SK-N-SH (cell line): Measurements from ENCODE around the gene D2HGDH. TPM values are rescaled to one million over a fixed set of nuclear protein-coding genes. Genes with fewer than 3 reads are reported as not detected.

Source experiments
- CTCF ChIA-PET: fragments of 300-600, 350-600 bp; formaldehyde crosslinking; extraction: SDS; loops from one replicate; lab custom pipeline; 2021; lab: Yijun Ruan, JAX
- POLR2A ChIA-PET: fragments of 350-600 bp; sonication (Branson Sonifier 250); formaldehyde crosslinking; extraction: SDS; loops from one replicate; lab custom pipeline; 2020; ENCODE audit warnings: antibody characterized with exemption, inconsistent platforms; lab: Yijun Ruan, JAX
- DNase-seq: peaks from one replicate; pipeline ENCODE4 v3.0.0; 2012
- H2AFZ ChIP-seq: fragments of 200-600 bp; sonication (generic); 2 replicates; pipeline ENCODE4 v1.8.1; 2016; ENCODE audit warnings: antibody characterized with exemption, mild to moderate bottlenecking, low read depth
- H3F3A ChIP-seq: fragments of 200-600 bp; sonication (generic); replicated peaks from 2 replicates; pipeline ENCODE3; 2016; ENCODE audit warnings: antibody characterized with exemption, mild to moderate bottlenecking; ENCODE audit not compliant: insufficient read depth
- H3K27ac ChIP-seq, 2 experiments: fragments of 200-500 bp in 1 of 2; fragments of 200-600 bp in 1 of 2; sonication (Bioruptor generic) in 1 of 2; sonication (generic), shearing (Covaris generic) in 1 of 2; 2 replicates each; pipeline versions ENCODE4 v1.5.1 to v1.6.1; 2014 to 2016; ENCODE audit warnings: low read depth in 2 of 2, inconsistent platforms in 1 of 2, low read length in 1 of 2, mild to moderate bottlenecking in 1 of 2, mixed read lengths in 1 of 2
- H3K27me3 ChIP-seq: fragments of 200-600 bp; sonication (generic), shearing (Covaris generic); 2 replicates; pipeline ENCODE4 v1.6.1; 2016; ENCODE audit warnings: mixed run types; ENCODE audit not compliant: insufficient read depth
- H3K36me3 ChIP-seq, 2 experiments: fragments of 200-500 bp in 1 of 2; fragments of 200-600 bp in 1 of 2; sonication (Bioruptor generic) in 1 of 2; sonication (generic) in 1 of 2; replicated peaks in 1 of 2; 2 replicates each; pipeline versions ENCODE3 to v1.5.1; 2014 to 2016; ENCODE audit warnings: low read length in 1 of 2, mild to moderate bottlenecking in 1 of 2; ENCODE audit not compliant: insufficient read depth in 2 of 2, control insufficient read depth in 1 of 2
- H3K4me1 ChIP-seq, 2 experiments: fragments of 200-500 bp in 1 of 2; fragments of 200-600 bp in 1 of 2; sonication (Bioruptor generic) in 1 of 2; sonication (generic), shearing (Covaris generic) in 1 of 2; 2 replicates each; pipeline versions ENCODE4 v1.5.1 to v1.6.1; 2014 to 2016; ENCODE audit warnings: low read depth in 1 of 2, low read length in 1 of 2, mixed run types in 1 of 2; ENCODE audit not compliant: insufficient read depth in 2 of 2, control insufficient read depth in 1 of 2
- H3K4me2 ChIP-seq: fragments of 200-600 bp; sonication (generic), shearing (Covaris generic); 2 replicates; pipeline ENCODE4 v1.6.1; 2017; ENCODE audit warnings: mixed run types
- H3K4me3 ChIP-seq, 2 experiments: fragments of 200-500 bp in 1 of 2; fragments of 200-600 bp in 1 of 2; sonication (Bioruptor generic) in 1 of 2; sonication (generic), shearing (Covaris generic) in 1 of 2; 2 replicates each; pipeline versions ENCODE4 v1.5.1 to v1.8.1; 2014 to 2016; ENCODE audit warnings: low read depth in 2 of 2, inconsistent platforms in 1 of 2, low read length in 1 of 2, mild to moderate bottlenecking in 1 of 2, mixed read lengths in 1 of 2, moderate library complexity in 1 of 2
- H3K79me2 ChIP-seq: fragments of 200-600 bp; sonication (generic); 2 replicates; pipeline ENCODE4 v1.8.1; 2017; ENCODE audit warnings: mild to moderate bottlenecking; ENCODE audit not compliant: insufficient read depth
- H3K9ac ChIP-seq: fragments of 200-600 bp; sonication (generic); 2 replicates; pipeline ENCODE4 v1.6.1; 2017; ENCODE audit warnings: mixed run types
- H3K9me2 ChIP-seq: fragments of 200-600 bp; sonication (generic); 2 replicates; pipeline ENCODE4 v1.6.1; 2017; ENCODE audit warnings: mixed run types
- H3K9me3 ChIP-seq: fragments of 200-600 bp; sonication (generic); 2 replicates; pipeline ENCODE4 v1.6.1; 2017; ENCODE audit warnings: mixed run types, mild to moderate bottlenecking, moderate library complexity
- H4K20me1 ChIP-seq: fragments of 200-600 bp; sonication (generic); 2 replicates; pipeline ENCODE4 v1.6.1; 2017; ENCODE audit warnings: mild to moderate bottlenecking, mixed run types; ENCODE audit not compliant: insufficient read depth
- CTCF ChIP-seq: fragments of 200-600 bp; sonication (generic); IDR thresholded peaks from 2 replicates; pipeline ENCODE4 v1.6.1; 2017; ENCODE audit warnings: antibody characterized with exemption, mild to moderate bottlenecking, moderate library complexity
- FOSL2 ChIP-seq: IDR thresholded peaks from 2 replicates; pipeline ENCODE4 v1.4.0; 2012; ENCODE audit warnings: low read depth, mild to moderate bottlenecking, moderate library complexity, borderline replicate concordance
- FOXM1 ChIP-seq: IDR thresholded peaks from 2 replicates; pipeline ENCODE4 v1.4.0; 2012; ENCODE audit warnings: low read depth, mild to moderate bottlenecking
- MEF2A ChIP-seq: IDR thresholded peaks from 2 replicates; pipeline ENCODE4 v1.4.0; 2012; ENCODE audit warnings: low read depth, borderline replicate concordance
- NFIC ChIP-seq: IDR thresholded peaks from 2 replicates; pipeline ENCODE4 v1.4.0; 2012; ENCODE audit warnings: borderline replicate concordance
- POLR2AphosphoS5 ChIP-seq: IDR thresholded peaks from 2 replicates; pipeline ENCODE4 v1.6.1; 2012; ENCODE audit warnings: low read depth, low read length
- RAD21 ChIP-seq: IDR thresholded peaks from 2 replicates; pipeline ENCODE4 v1.6.1; 2012; ENCODE audit warnings: mild to moderate bottlenecking, low read length
- RCOR1 ChIP-seq: fragments of 150-350 bp; IDR thresholded peaks from 2 replicates; pipeline ENCODE4 v1.6.1; 2017; ENCODE audit warnings: antibody characterized with exemption, low read length
- REST ChIP-seq: IDR thresholded peaks from 2 replicates; pipeline ENCODE4 v1.6.1; 2012; ENCODE audit warnings: mild to moderate bottlenecking, low read depth, low read length, moderate library complexity
- RFX5 ChIP-seq: IDR thresholded peaks from 2 replicates; pipeline ENCODE4 v1.6.1; 2012; ENCODE audit warnings: mild to moderate bottlenecking, improper control_type of control experiment, low read length
- RXRA ChIP-seq: IDR thresholded peaks from 2 replicates; pipeline ENCODE4 v1.4.0; 2012; ENCODE audit warnings: low read depth, mild to moderate bottlenecking, borderline replicate concordance
- SIN3A ChIP-seq: IDR thresholded peaks from 2 replicates; pipeline ENCODE4 v1.6.1; 2012; ENCODE audit warnings: low read depth, mild to moderate bottlenecking, low read length, moderate library complexity, borderline replicate concordance
- SMC3 ChIP-seq: IDR thresholded peaks from 2 replicates; pipeline ENCODE4 v1.6.1; 2012; ENCODE audit warnings: low read depth, low read length, improper control_type of control experiment
- TEAD4 ChIP-seq: IDR thresholded peaks from 2 replicates; pipeline ENCODE4 v1.4.0; 2012; ENCODE audit warnings: mild to moderate bottlenecking, borderline replicate concordance; ENCODE audit not compliant: insufficient read depth
- WGBS: methylation state at CpG from one replicate; pipeline ENCODE4 v1.1.6; 2017; ENCODE audit warnings: low lambda C conversion rate; 5-methylcytosine and 5-hydroxymethylcytosine counted together
- polyA plus RNA-seq, 3 experiments: library from polyadenylated mRNA; depleted of rRNA; stranded (reverse); fragments of >200 nt; gene quantifications; 2 replicates each; pipeline ENCODE4 v1.2.3, GENCODE V29; 2012
- TF ChIP-seq, protein P1 (sequence below): IDR thresholded peaks from 2 replicates; pipeline ENCODE4; 2012

Gene D2HGDH
- polyA plus RNA-seq, 1 of the 3 experiments (the other 2 are of a cell fraction): 36.3 TPM

GRCh38 chr2:241796209-241796608 lies 61.8 kb downstream of the D2HGDH start:
- POLR2A ChIA-PET: interaction anchor here (0.5 kb wide), 1 partner anchor 16 kb away, joined by 3 read pairs; no protein-coding TSS in a partner anchor
- no peaks in the 10 kb centered on the region for H3K27me3 ChIP-seq
- H3K4me3 ChIP-seq: no peak overlapping the region
- no peak overlapping the region for H3K4me2 ChIP-seq
- WGBS: 90% methylated on average over 10 of the region's 13 CpGs
- H3K36me3 ChIP-seq: no peaks in the 10 kb centered on the region
- peaks cover 0 to 12% of the 10 kb centered on the region in 2 experiments; a peak in 1 of 4 replicates for H3K4me1 ChIP-seq
- TF ChIP-seq REST (no peak), SMC3 (no peak), FOXM1 (no peak), RFX5 (no peak), TEAD4 (no peak), RXRA (no peak), RCOR1 (no peak)
- H3K9ac ChIP-seq: no peak overlapping the region
- H3K79me2 ChIP-seq: no peaks in the 10 kb centered on the region
- no peaks in the 10 kb centered on the region for H3K9me3 ChIP-seq
- DNase-seq: no peak
- no peaks in the 10 kb centered on the region for H4K20me1 ChIP-seq
- CTCF ChIA-PET: interaction anchor here (1.1 to 1.3 kb wide), 2 partner anchors 12 to 24 kb away, joined by 3 to 4 read pairs; partner anchors contain the start of gene NEU4
- H3F3A ChIP-seq: no peaks in the 10 kb centered on the region
- H3K9me2 ChIP-seq: no peaks in the 10 kb centered on the region
- H3K27ac ChIP-seq: no peak overlapping the region
- no peak overlapping the region for H2AFZ ChIP-seq

GRCh38 chr2:241796610-241797138 lies 62.2 kb downstream of the D2HGDH start:
- H3K36me3 ChIP-seq: no peaks in the 10 kb centered on the region
- CTCF ChIA-PET: interaction anchor here (1.1 kb wide), 1 partner anchor 24 kb away, joined by 4 read pairs; no protein-coding TSS in a partner anchor
- DNase-seq: peak; percentile 22
- POLR2A ChIA-PET: interaction anchor here (0.5 kb wide), 1 partner anchor 17 kb away, joined by 3 read pairs; no protein-coding TSS in a partner anchor
- H3K9ac ChIP-seq: no peak overlapping the region
- no peak overlapping the region for H3K4me2 ChIP-seq
- no peaks in the 10 kb centered on the region for H3K79me2 ChIP-seq
- no peaks in the 10 kb centered on the region for H3K9me3 ChIP-seq
- peaks cover 0 to 12% of the 10 kb centered on the region in 2 experiments; a peak in 1 of 4 replicates for H3K4me1 ChIP-seq
- no peak overlapping the region for H3K27ac ChIP-seq
- WGBS: 74% methylated on average over 9 of the region's 13 CpGs
- H2AFZ ChIP-seq: no peak overlapping the region
- H3K4me3 ChIP-seq: no peak overlapping the region
- no peaks in the 10 kb centered on the region for H3K9me2 ChIP-seq
- no peaks in the 10 kb centered on the region for H4K20me1 ChIP-seq
- no peaks in the 10 kb centered on the region for H3K27me3 ChIP-seq
- no peaks in the 10 kb centered on the region for H3F3A ChIP-seq
- TF ChIP-seq RAD21 (no peak), POLR2AphosphoS5 (no peak), NFIC (no peak), CTCF (no peak), FOXM1 (no peak), SIN3A (no peak), FOSL2 (no peak), RCOR1 (no peak), RFX5 (no peak), REST (no peak), TEAD4 (no peak), MEF2A (no peak)
- TF ChIP-seq, protein P1, sequence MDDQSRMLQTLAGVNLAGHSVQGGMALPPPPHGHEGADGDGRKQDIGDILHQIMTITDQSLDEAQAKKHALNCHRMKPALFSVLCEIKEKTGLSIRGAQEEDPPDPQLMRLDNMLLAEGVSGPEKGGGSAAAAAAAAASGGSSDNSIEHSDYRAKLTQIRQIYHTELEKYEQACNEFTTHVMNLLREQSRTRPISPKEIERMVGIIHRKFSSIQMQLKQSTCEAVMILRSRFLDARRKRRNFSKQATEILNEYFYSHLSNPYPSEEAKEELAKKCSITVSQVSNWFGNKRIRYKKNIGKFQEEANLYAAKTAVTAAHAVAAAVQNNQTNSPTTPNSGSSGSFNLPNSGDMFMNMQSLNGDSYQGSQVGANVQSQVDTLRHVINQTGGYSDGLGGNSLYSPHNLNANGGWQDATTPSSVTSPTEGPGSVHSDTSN: no peak
